ENCODE results near the gene CLMN.

GRCh38 chr14:95303552-95303951 lies 16.2 kb downstream of the CLMN start:
- TF ChIP-seq CTCF (IDR thresholded peaks at IDR 0.05) (no peak), POLR2A (IDR thresholded peaks at IDR 0.05) (no peak)

Data from vagina (tissue), 2 donors.